H9 (cell line): ENCODE data around the gene GMPS. TPM values are rescaled to one million over a fixed set of nuclear protein-coding genes. Genes with fewer than 3 reads are reported as not detected.

ENCODE experiments used
- DNase-seq: peaks from one replicate; pipeline ENCODE4 v3.0.0-alpha.2; 2017
- H2AFZ ChIP-seq: one replicate; pipeline ENCODE4 v1.6.1; 2013; ENCODE audit warnings: mild to moderate bottlenecking, low read length, control low read depth, moderate library complexity
- H2AK5ac ChIP-seq: 2 replicates; pipeline ENCODE4 v1.6.1; 2013; ENCODE audit warnings: low read length, control low read depth, mixed read lengths; ENCODE audit not compliant: insufficient read length
- H2BK120ac ChIP-seq: one replicate; pipeline ENCODE4 v1.6.1; 2013; ENCODE audit warnings: low read depth, mild to moderate bottlenecking, low read length, control low read depth, inconsistent platforms; ENCODE audit not compliant: poor library complexity, severe bottlenecking
- H2BK12ac ChIP-seq: 2 replicates; pipeline ENCODE4 v1.6.1; 2013; ENCODE audit warnings: low read length, control low read depth, mixed read lengths, low read depth; ENCODE audit not compliant: insufficient read length
- H2BK15ac ChIP-seq: 2 replicates; pipeline ENCODE4 v1.6.1; 2013; ENCODE audit warnings: low read depth, low read length, control low read depth
- H2BK20ac ChIP-seq: one replicate; pipeline ENCODE4 v1.6.1; 2013; ENCODE audit warnings: low read depth, mild to moderate bottlenecking, low read length, control low read depth, inconsistent platforms; ENCODE audit not compliant: poor library complexity, severe bottlenecking
- H2BK5ac ChIP-seq: 2 replicates; pipeline ENCODE4 v1.6.1; 2013; ENCODE audit warnings: low read length, control low read depth, mixed read lengths; ENCODE audit not compliant: insufficient read length
- H3K14ac ChIP-seq: 2 replicates; pipeline ENCODE4 v1.6.1; 2013; ENCODE audit warnings: low read length, control low read depth; ENCODE audit not compliant: insufficient read depth
- H3K18ac ChIP-seq: 2 replicates; pipeline ENCODE4 v1.6.1; 2013; ENCODE audit warnings: low read depth, mild to moderate bottlenecking, mixed read lengths, low read length, control low read depth; ENCODE audit not compliant: insufficient read length
- H3K23ac ChIP-seq: 2 replicates; pipeline ENCODE4 v1.6.1; 2013; ENCODE audit warnings: low read length, control low read depth, mixed read lengths, low read depth; ENCODE audit not compliant: insufficient read length
- H3K23me2 ChIP-seq: 2 replicates; pipeline ENCODE4 v1.6.1; 2013; ENCODE audit warnings: low read depth, mild to moderate bottlenecking, mixed read lengths, low read length, control low read depth; ENCODE audit not compliant: insufficient read length, poor library complexity, severe bottlenecking
- H3K27ac ChIP-seq: 2 replicates; pipeline ENCODE4 v1.5.1; 2013; ENCODE audit warnings: low read length, control low read depth, mixed read lengths, low read depth; ENCODE audit not compliant: insufficient read length
- H3K27me3 ChIP-seq: 2 replicates; pipeline ENCODE4 v1.6.1; 2013; ENCODE audit warnings: low read length, control low read depth, inconsistent platforms; ENCODE audit not compliant: insufficient read depth
- H3K4ac ChIP-seq: 2 replicates; pipeline ENCODE4 v1.6.1; 2013; ENCODE audit warnings: low read depth, mild to moderate bottlenecking, control low read depth, inconsistent platforms, low read length, moderate library complexity
- H3K4me1 ChIP-seq: 2 replicates; pipeline ENCODE4 v1.6.1; 2013; ENCODE audit warnings: low read length, control low read depth, inconsistent platforms; ENCODE audit not compliant: insufficient read depth
- H3K4me2 ChIP-seq: 2 replicates; pipeline ENCODE4 v1.6.1; 2013; ENCODE audit warnings: low read length, control low read depth, mixed read lengths; ENCODE audit not compliant: insufficient read length, insufficient read depth
- H3K56ac ChIP-seq: 2 replicates; pipeline ENCODE4 v1.6.1; 2013; ENCODE audit warnings: low read depth, mild to moderate bottlenecking, mixed read lengths, low read length, control low read depth; ENCODE audit not compliant: insufficient read length
- H3K79me1 ChIP-seq: 2 replicates; pipeline ENCODE4 v1.6.1; 2013; ENCODE audit warnings: low read depth, mild to moderate bottlenecking, moderate library complexity, low read length, control low read depth, inconsistent platforms; ENCODE audit not compliant: insufficient read depth, poor library complexity, severe bottlenecking
- H3K79me2 ChIP-seq: 2 replicates; pipeline ENCODE4 v1.6.1; 2013; ENCODE audit warnings: low read length, control low read depth, inconsistent platforms; ENCODE audit not compliant: insufficient read depth
- H3K9ac ChIP-seq: 2 replicates; pipeline ENCODE4 v1.6.1; 2013; ENCODE audit warnings: low read length, control low read depth, mixed read lengths; ENCODE audit not compliant: insufficient read length; ENCODE audit errors: extremely low read depth
- H3K9me3 ChIP-seq: one replicate; pipeline ENCODE4 v1.6.1; 2013; ENCODE audit warnings: low read depth, low read length, inconsistent platforms; ENCODE audit not compliant: control insufficient read depth
- H3T11ph ChIP-seq: one replicate; pipeline ENCODE4 v1.6.1; 2013; ENCODE audit warnings: mild to moderate bottlenecking, low read length, control low read depth, inconsistent platforms
- H4K20me1 ChIP-seq: one replicate; pipeline ENCODE4 v1.6.1; 2013; ENCODE audit not compliant: control insufficient read depth, insufficient read length, insufficient read depth
- H4K5ac ChIP-seq: 2 replicates; pipeline ENCODE4 v1.6.1; 2013; ENCODE audit warnings: low read depth, mild to moderate bottlenecking, mixed read lengths, low read length, control low read depth; ENCODE audit not compliant: insufficient read length
- H4K8ac ChIP-seq: replicated peaks from 2 replicates; pipeline ENCODE4 v1.6.1; 2013; ENCODE audit warnings: low read length, control low read depth, mixed read lengths, low read depth; ENCODE audit not compliant: insufficient read length
- H4K91ac ChIP-seq: 2 replicates; pipeline ENCODE4 v1.6.1; 2013; ENCODE audit warnings: low read depth, mild to moderate bottlenecking, moderate library complexity, mixed read lengths, low read length, control low read depth; ENCODE audit not compliant: insufficient read length
- H3K27ac Mint-ChIP-seq, 3 experiments: 2 replicates in 2 of 3; 3 replicates in 1 of 3; pipeline ENCODE4 v1.8.0; 2020 to 2021; ENCODE audit warnings: mixed read lengths in 3 of 3, mild to moderate bottlenecking in 1 of 3, moderate library complexity in 1 of 3
- H3K27me3 Mint-ChIP-seq: 2 replicates; pipeline ENCODE4 v1.8.0; 2021; ENCODE audit warnings: low read depth, mild to moderate bottlenecking, moderate library complexity, mixed read lengths
- H3K36me3 Mint-ChIP-seq, 3 experiments: 2 replicates in 2 of 3; 3 replicates in 1 of 3; pipeline ENCODE4 v1.8.0; 2020 to 2021; ENCODE audit warnings: low read depth in 3 of 3, mixed read lengths in 3 of 3; ENCODE audit not compliant: insufficient read depth in 1 of 3
- H3K4me1 Mint-ChIP-seq, 2 experiments: 2 replicates each; pipeline ENCODE4 v1.8.0; 2020; ENCODE audit warnings: mixed read lengths in 2 of 2
- H3K4me3 Mint-ChIP-seq, 2 experiments: 2 replicates in 1 of 2; 3 replicates in 1 of 2; pipeline ENCODE4 v1.8.0; 2020 to 2021; ENCODE audit warnings: mild to moderate bottlenecking in 2 of 2, mixed read lengths in 2 of 2, moderate library complexity in 1 of 2
- H3K9me3 Mint-ChIP-seq, 2 experiments: 2 replicates in 1 of 2; 3 replicates in 1 of 2; pipeline ENCODE4 v1.8.0; 2020; ENCODE audit warnings: mild to moderate bottlenecking in 2 of 2, mixed read lengths in 2 of 2, moderate library complexity in 1 of 2
- total RNA-seq: library from RNA; stranded (reverse); gene quantifications from 2 replicates; pipeline ENCODE4 v1.2.1, GENCODE V29; 2021
- TF ChIP-seq, protein P1 (sequence below): fragments of 200-600 bp; sonication (generic); conservative IDR thresholded peaks from 3 replicates; pipeline ENCODE4 v1.8.0; 2021; ENCODE audit warnings: antibody characterized with exemption, mild to moderate bottlenecking

Gene GMPS
- total RNA-seq, 1 experiment from 2014 or later, result 142 TPM

DNA sequence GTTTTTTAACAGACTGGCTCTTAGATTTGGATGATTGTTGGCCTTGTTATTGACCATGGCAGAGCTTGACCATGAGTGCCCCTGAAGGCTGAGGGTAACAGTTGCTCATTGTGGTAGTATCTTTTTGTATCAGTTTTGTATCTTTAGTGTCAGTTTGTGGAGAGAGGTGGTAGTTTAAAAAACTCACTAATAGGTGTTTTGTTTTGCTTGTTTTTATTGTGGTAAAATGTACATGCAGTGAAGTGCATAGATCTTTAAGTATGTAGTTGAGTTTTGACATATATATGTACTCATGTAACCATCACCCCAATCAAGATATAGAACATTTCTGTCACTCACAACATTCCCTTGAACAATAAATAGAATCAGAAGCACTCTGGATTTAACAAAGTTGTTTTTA, 9.8 kb downstream of the GMPS start:
- Histone ChIP-seq H3K27ac (no peak overlapping the region), H4K20me1 (no peaks in the 10 kb centered on the region), H3K18ac (no peak overlapping the region), H3K14ac (no peak overlapping the region), H3K23me2 (no peaks in the 10 kb centered on the region), H3K9ac (no peak overlapping the region), H3K79me2 (peaks cover 48% of the 10 kb centered on the region; the same call in 1 of the 2 replicates), H4K5ac (no peak overlapping the region), H4K91ac (no peak overlapping the region), H2AFZ (no peak overlapping the region), H3K4me2 (no peak overlapping the region), H3K4me1 (no peaks in the 10 kb centered on the region; the same call in 1 of the 2 replicates), H3K56ac (no peak overlapping the region), H3T11ph (no peak overlapping the region), H3K9me3 (no peaks in the 10 kb centered on the region), H2BK15ac (no peak overlapping the region), H3K4ac (no peak overlapping the region), H3K27me3 (no peaks in the 10 kb centered on the region), H3K79me1 (peaks cover 3% of the 10 kb centered on the region), H2BK120ac (no peak overlapping the region), H2BK20ac (no peak overlapping the region), H2BK5ac (no peak overlapping the region), H4K8ac (no peak overlapping the region), H2BK12ac (no peak overlapping the region), H3K23ac (no peak overlapping the region), H2AK5ac (no peak overlapping the region)
- Mint-ChIP-seq H3K4me1 (peaks cover 13 to 27% of the 10 kb centered on the region in 2 experiments), H3K4me3 (no peak overlapping the region; a peak in 1 of 5 replicates), H3K27ac (no peak overlapping the region), H3K36me3 (peaks cover 0 to 4% (median 0%) of the 10 kb centered on the region in 3 experiments; a peak in 2 of 7 replicates), H3K9me3 (no peaks in the 10 kb centered on the region), H3K27me3 (no peaks in the 10 kb centered on the region)
- no peak for DNase-seq
- TF ChIP-seq, protein P1, sequence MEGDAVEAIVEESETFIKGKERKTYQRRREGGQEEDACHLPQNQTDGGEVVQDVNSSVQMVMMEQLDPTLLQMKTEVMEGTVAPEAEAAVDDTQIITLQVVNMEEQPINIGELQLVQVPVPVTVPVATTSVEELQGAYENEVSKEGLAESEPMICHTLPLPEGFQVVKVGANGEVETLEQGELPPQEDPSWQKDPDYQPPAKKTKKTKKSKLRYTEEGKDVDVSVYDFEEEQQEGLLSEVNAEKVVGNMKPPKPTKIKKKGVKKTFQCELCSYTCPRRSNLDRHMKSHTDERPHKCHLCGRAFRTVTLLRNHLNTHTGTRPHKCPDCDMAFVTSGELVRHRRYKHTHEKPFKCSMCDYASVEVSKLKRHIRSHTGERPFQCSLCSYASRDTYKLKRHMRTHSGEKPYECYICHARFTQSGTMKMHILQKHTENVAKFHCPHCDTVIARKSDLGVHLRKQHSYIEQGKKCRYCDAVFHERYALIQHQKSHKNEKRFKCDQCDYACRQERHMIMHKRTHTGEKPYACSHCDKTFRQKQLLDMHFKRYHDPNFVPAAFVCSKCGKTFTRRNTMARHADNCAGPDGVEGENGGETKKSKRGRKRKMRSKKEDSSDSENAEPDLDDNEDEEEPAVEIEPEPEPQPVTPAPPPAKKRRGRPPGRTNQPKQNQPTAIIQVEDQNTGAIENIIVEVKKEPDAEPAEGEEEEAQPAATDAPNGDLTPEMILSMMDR, result no peak
